MCF 10A (cell line): ENCODE measurements around the gene CDKN3. TPM values are rescaled to one million over a fixed set of nuclear protein-coding genes. Genes with fewer than 3 reads are reported as not detected.

Source experiments
- BruUV-seq: library from RNA; stranded (reverse); fragments of 400-500 nt; replicated peaks from 2 replicates; lab custom pipeline; 2021; lab: Mats Ljungman, UMichigan
- CTCF ChIA-PET: fragments of 300-600 bp; sonication (Branson Sonifier 250); formaldehyde crosslinking; extraction: SDS; loops from one replicate; lab custom pipeline; 2021; ENCODE audit warnings: antibody characterized with exemption, inconsistent platforms; lab: Yijun Ruan, JAX
- POLR2A ChIA-PET: fragments of 300-600, 350-650 bp; sonication (Branson Sonifier 250); formaldehyde crosslinking; extraction: SDS; loops from one replicate; lab custom pipeline; 2020; ENCODE audit warnings: antibody characterized with exemption, inconsistent platforms; lab: Yijun Ruan, JAX
- DNase-seq: peaks from one replicate; pipeline ENCODE4 v3.0.0-alpha.2; 2018; ENCODE audit not compliant: unreplicated experiment
- H3K27ac Mint-ChIP-seq: one replicate; pipeline ENCODE4 v1.8.0; 2022; ENCODE audit warnings: mild to moderate bottlenecking, low read depth, mixed read lengths; ENCODE audit not compliant: unreplicated experiment
- H3K27me3 Mint-ChIP-seq: one replicate; pipeline ENCODE4 v1.8.0; 2022; ENCODE audit warnings: mixed read lengths; ENCODE audit not compliant: insufficient read depth, unreplicated experiment
- H3K36me3 Mint-ChIP-seq: one replicate; pipeline ENCODE4 v1.8.0; 2022; ENCODE audit warnings: mild to moderate bottlenecking, moderate library complexity, mixed read lengths; ENCODE audit not compliant: insufficient read depth, unreplicated experiment
- H3K4me1 Mint-ChIP-seq: one replicate; pipeline ENCODE4 v1.8.0; 2022; ENCODE audit warnings: mixed read lengths; ENCODE audit not compliant: insufficient read depth, unreplicated experiment
- H3K4me3 Mint-ChIP-seq: one replicate; pipeline ENCODE4 v1.8.0; 2022; ENCODE audit warnings: mild to moderate bottlenecking, moderate library complexity, mixed read lengths; ENCODE audit not compliant: unreplicated experiment
- H3K9me3 Mint-ChIP-seq: one replicate; pipeline ENCODE4 v1.8.0; 2022; ENCODE audit warnings: mixed read lengths; ENCODE audit not compliant: unreplicated experiment
- CTCF ChIP-seq: fragments of 200-600 bp; IDR thresholded peaks from one replicate; pipeline ENCODE4 v1.8.0; 2022; ENCODE audit warnings: antibody characterized with exemption, mild to moderate bottlenecking; ENCODE audit not compliant: unreplicated experiment
- intact Hi-C: fragments of 100-400 bp; cut with micrococcal nuclease; formaldehyde crosslinking; loops from 2 replicates; pipeline ENCODE4 v1.14.1; 2022
- total RNA-seq: library from RNA; stranded (reverse); gene quantifications from 2 replicates; pipeline ENCODE4 v1.2.3, GENCODE V29; 2022

CDKN3 gene
- total RNA-seq, 1 experiment from 2014 or later, result 66.5 TPM

- H3K27me3 Mint-ChIP-seq, result no peaks in the 10 kb centered on the region
- H3K4me1 Mint-ChIP-seq, result peaks cover 8% of the 10 kb centered on the region
- H3K27ac Mint-ChIP-seq, result no peak overlapping the region
- ChIA-PET POLR2A (interaction anchor here (0.8 to 0.9 kb wide), 4 partner anchors 12 to 89 kb away, joined by 3 to 4 read pairs (median 4); partner anchors contain the start of gene CGRRF1), CTCF (interaction anchor here (0.6 to 1.8 kb wide), 11 partner anchors 8 to 482 kb away, joined by 3 to 9 read pairs (median 4); partner anchors contain the start of genes CDKN3 and GCH1)
- TF ChIP-seq CTCF, result peak; percentile 48
- H3K9me3 Mint-ChIP-seq, result no peaks in the 10 kb centered on the region
- no TSS peak for BruUV-seq
- DNase-seq, result peak; percentile 59
- peaks cover 9% of the 10 kb centered on the region for H3K36me3 Mint-ChIP-seq
- H3K4me3 Mint-ChIP-seq, result no peak overlapping the region
- intact Hi-C loops, result loop anchor here (1.0 kb wide), 1 partner anchor 54 kb away; no protein-coding TSS in a partner anchor
Measured at GRCh38 chr14:54420478-54421142, 23.8 kb downstream of the CDKN3 start.

- H3K4me3 Mint-ChIP-seq, result no peak overlapping the region
- ChIA-PET CTCF (interaction anchor here (0.6 to 1.8 kb wide), 10 partner anchors 8 to 1601 kb away, joined by 3 to 7 read pairs (median 3); no protein-coding TSS in a partner anchor), POLR2A (interaction anchor here (1.1 to 1.8 kb wide), 3 partner anchors 8 to 14 kb away, joined by 3 to 7 read pairs (median 3); no protein-coding TSS in a partner anchor)
- no peak for TF ChIP-seq CTCF
- H3K27ac Mint-ChIP-seq, result peak overlapping the region; percentile 26
- H3K9me3 Mint-ChIP-seq, result no peaks in the 10 kb centered on the region
- DNase-seq, result no peak
- H3K4me1 Mint-ChIP-seq, result peaks cover 8% of the 10 kb centered on the region
- intact Hi-C loops, result no loop called here
- peaks cover 33% of the 10 kb centered on the region for H3K36me3 Mint-ChIP-seq
- no TSS peak for BruUV-seq
- no peaks in the 10 kb centered on the region for H3K27me3 Mint-ChIP-seq
Measured at GRCh38 chr14:54423991-54424390, 27.2 kb downstream of the CDKN3 start.

GRCh38 chr14:54424479-54424901, 27.7 kb downstream of the CDKN3 start:
- POLR2A ChIA-PET, result interaction anchor here (1.0 to 1.5 kb wide), 3 partner anchors 13 to 16 kb away, joined by 3 read pairs; no protein-coding TSS in a partner anchor
- Mint-ChIP-seq H3K9me3 (no peaks in the 10 kb centered on the region), H3K36me3 (peaks cover 38% of the 10 kb centered on the region), H3K4me1 (peaks cover 8% of the 10 kb centered on the region), H3K27me3 (no peaks in the 10 kb centered on the region), H3K4me3 (no peak overlapping the region), H3K27ac (peak overlapping the region; percentile 26)
- CTCF ChIA-PET, result interaction anchor here (0.6 to 1.8 kb wide), 7 partner anchors 8 to 1602 kb away, joined by 3 to 7 read pairs (median 3); no protein-coding TSS in a partner anchor
- no TSS peak for BruUV-seq
- intact Hi-C loops, result no loop called here
- no peak for TF ChIP-seq CTCF
- DNase-seq, result no peak

GRCh38 chr14:54425068-54425467, 28.3 kb downstream of the CDKN3 start:
- H3K4me3 Mint-ChIP-seq, result no peak overlapping the region
- no peak for DNase-seq
- peaks cover 8% of the 10 kb centered on the region for H3K4me1 Mint-ChIP-seq
- no peak overlapping the region for H3K27ac Mint-ChIP-seq
- peaks cover 44% of the 10 kb centered on the region for H3K36me3 Mint-ChIP-seq
- POLR2A ChIA-PET, result interaction anchor here (1.0 to 1.5 kb wide), 2 partner anchors 13 to 15 kb away, joined by 3 read pairs; no protein-coding TSS in a partner anchor
- intact Hi-C loops, result no loop called here
- no peak for TF ChIP-seq CTCF
- CTCF ChIA-PET, result interaction anchor here (1.4 kb wide), 1 partner anchor 79 kb away, joined by 3 read pairs; no protein-coding TSS in a partner anchor
- H3K27me3 Mint-ChIP-seq, result no peaks in the 10 kb centered on the region
- no peaks in the 10 kb centered on the region for H3K9me3 Mint-ChIP-seq
- BruUV-seq, result no TSS peak
